Activated naive CD8-positive, alpha-beta T cell treated with anti-CD3 and anti-CD28 coated beads for 36 hours (primary cell): ENCODE data around the gene WDR31. TPM values are rescaled to one million over a fixed set of nuclear protein-coding genes. Genes with fewer than 3 reads are reported as not detected.
A peak's percentile ranks its signal among the peaks of the same experiment; 100 is the strongest.

Experiments
- DNase-seq: peaks from one replicate; pipeline ENCODE4 v3.0.0; 2021
- H3K27ac Mint-ChIP-seq: one replicate; pipeline ENCODE4 v1.8.0; 2022; ENCODE audit warnings: mild to moderate bottlenecking, moderate library complexity, mixed read lengths
- H3K27me3 Mint-ChIP-seq: one replicate; pipeline ENCODE4 v1.8.0; 2022; ENCODE audit warnings: mild to moderate bottlenecking, mixed read lengths
- H3K36me3 Mint-ChIP-seq: one replicate; pipeline ENCODE4 v1.8.0; 2021; ENCODE audit warnings: mild to moderate bottlenecking, mixed read lengths
- H3K4me1 Mint-ChIP-seq: one replicate; pipeline ENCODE4 v1.8.0; 2021; ENCODE audit warnings: mixed read lengths
- H3K4me3 Mint-ChIP-seq: one replicate; pipeline ENCODE4 v1.8.0; 2022; ENCODE audit warnings: mild to moderate bottlenecking, moderate library complexity, mixed read lengths
- H3K9me3 Mint-ChIP-seq: one replicate; pipeline ENCODE4 v1.8.0; 2022; ENCODE audit warnings: mixed read lengths
- total RNA-seq, 2 experiments: library from RNA; stranded (reverse); gene quantifications; one replicate each; pipeline ENCODE4 v1.2.3, GENCODE V29; 2021

The WDR31 gene
- total RNA-seq, 2 experiments from 2014 or later: 2.4 to 2.9 TPM

- DNase-seq: no peak
- Mint-ChIP-seq H3K27ac (no peak overlapping the region), H3K4me3 (no peak overlapping the region), H3K9me3 (no peaks in the 10 kb centered on the region), H3K4me1 (no peaks in the 10 kb centered on the region), H3K36me3 (no peaks in the 10 kb centered on the region), H3K27me3 (no peaks in the 10 kb centered on the region)
Observed at GRCh38 chr9:113328045-113328782, 11.9 kb downstream of the WDR31 start.

GRCh38 chr9:113326230-113326629 is 13.8 kb downstream of the WDR31 start:
- Mint-ChIP-seq H3K4me3 (no peak overlapping the region), H3K4me1 (no peaks in the 10 kb centered on the region), H3K27me3 (no peaks in the 10 kb centered on the region), H3K27ac (no peak overlapping the region), H3K9me3 (no peaks in the 10 kb centered on the region), H3K36me3 (no peaks in the 10 kb centered on the region)
- DNase-seq: no peak

GRCh38 chr9:113322671-113323070 is 17.4 kb downstream of the WDR31 start:
- Mint-ChIP-seq H3K27ac (no peak overlapping the region), H3K4me3 (no peak overlapping the region), H3K9me3 (no peaks in the 10 kb centered on the region), H3K36me3 (peaks cover 2% of the 10 kb centered on the region), H3K27me3 (no peaks in the 10 kb centered on the region), H3K4me1 (no peaks in the 10 kb centered on the region)
- DNase-seq: no peak

DNA sequence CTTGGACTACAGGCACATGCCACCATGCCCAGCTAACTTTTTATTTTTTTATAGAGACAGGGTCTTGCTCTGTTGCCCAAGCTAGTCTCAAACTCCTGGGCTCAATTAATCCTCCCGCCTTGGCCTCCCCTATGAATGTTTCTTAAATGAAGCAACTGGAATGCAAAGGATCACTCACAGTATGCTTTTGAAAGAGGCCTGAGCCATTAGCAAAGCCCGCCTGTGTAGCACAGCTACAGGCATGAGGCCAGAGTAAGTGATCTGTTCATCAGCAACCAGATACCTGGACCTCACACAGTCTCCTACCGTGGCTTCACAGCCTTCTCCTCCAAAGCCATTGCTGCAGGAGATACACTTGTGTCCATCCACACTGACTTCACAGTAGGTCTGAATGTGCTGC is 20.0 kb downstream of the WDR31 start:
- Mint-ChIP-seq H3K27me3 (no peaks in the 10 kb centered on the region), H3K36me3 (peaks cover 2% of the 10 kb centered on the region), H3K4me1 (no peaks in the 10 kb centered on the region), H3K9me3 (no peaks in the 10 kb centered on the region), H3K27ac (no peak overlapping the region), H3K4me3 (no peak overlapping the region)
- DNase-seq: no peak

- Mint-ChIP-seq H3K4me3 (no peak overlapping the region), H3K9me3 (no peaks in the 10 kb centered on the region), H3K27me3 (no peaks in the 10 kb centered on the region), H3K36me3 (peaks cover 2% of the 10 kb centered on the region), H3K27ac (no peak overlapping the region), H3K4me1 (no peaks in the 10 kb centered on the region)
- no peak for DNase-seq
Observed at GRCh38 chr9:113319054-113319453, 21.0 kb downstream of the WDR31 start.

DNA sequence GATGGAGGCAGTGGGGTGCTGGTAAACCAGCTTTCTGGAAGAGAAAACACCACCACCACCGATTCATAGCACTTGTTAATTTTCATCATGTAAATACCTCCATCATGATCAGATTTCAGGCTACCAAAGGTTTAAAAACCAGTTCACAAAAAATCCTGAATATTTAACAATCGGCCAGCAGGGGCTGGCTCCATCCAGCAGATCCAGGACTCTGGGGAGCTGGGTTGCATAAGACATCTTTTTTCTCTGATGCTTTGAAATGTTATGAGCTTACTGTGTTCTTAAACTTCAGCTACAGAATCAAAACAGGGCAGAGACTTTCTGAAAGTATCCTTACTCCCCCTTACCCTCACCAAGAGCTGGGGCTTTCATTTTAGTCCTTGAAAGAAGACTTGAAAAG is 22.3 kb downstream of the WDR31 start:
- DNase-seq: no peak
- peaks cover 2% of the 10 kb centered on the region for H3K36me3 Mint-ChIP-seq
- no peaks in the 10 kb centered on the region for H3K4me1 Mint-ChIP-seq
- H3K27ac Mint-ChIP-seq: no peak overlapping the region
- H3K9me3 Mint-ChIP-seq: no peaks in the 10 kb centered on the region
- H3K27me3 Mint-ChIP-seq: no peaks in the 10 kb centered on the region
- H3K4me3 Mint-ChIP-seq: no peak overlapping the region

- Mint-ChIP-seq H3K27me3 (no peaks in the 10 kb centered on the region), H3K27ac (no peak overlapping the region), H3K36me3 (peaks cover 2% of the 10 kb centered on the region), H3K4me3 (no peak overlapping the region), H3K4me1 (no peaks in the 10 kb centered on the region), H3K9me3 (no peaks in the 10 kb centered on the region)
- no peak for DNase-seq
Observed at GRCh38 chr9:113316030-113316429, 24.0 kb downstream of the WDR31 start.

DNA sequence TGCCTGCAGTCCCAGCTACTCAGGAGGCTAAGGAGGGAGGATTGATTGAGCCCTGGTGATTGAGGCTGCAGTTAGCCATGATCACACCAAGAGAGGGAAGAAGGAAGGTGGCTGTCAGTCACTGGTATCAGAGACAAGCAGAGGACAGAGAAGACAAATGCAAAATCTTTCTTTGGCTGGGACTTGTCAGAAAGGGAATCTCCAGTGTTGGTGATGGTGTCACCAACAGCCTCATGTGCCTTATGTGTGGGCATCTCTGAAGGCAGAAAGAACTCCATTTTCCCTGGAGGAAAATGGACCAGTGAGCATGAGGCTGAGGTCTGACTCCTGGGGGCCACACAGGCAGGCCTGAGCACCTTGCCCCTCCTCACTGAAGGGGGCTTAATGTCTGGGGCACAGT is 24.8 kb downstream of the WDR31 start:
- Mint-ChIP-seq H3K27me3 (no peaks in the 10 kb centered on the region), H3K27ac (no peak overlapping the region), H3K4me1 (no peaks in the 10 kb centered on the region), H3K36me3 (peaks cover 2% of the 10 kb centered on the region), H3K9me3 (no peaks in the 10 kb centered on the region), H3K4me3 (no peak overlapping the region)
- no peak for DNase-seq

GRCh38 chr9:113313261-113313660 is 26.8 kb downstream of the WDR31 start:
- no peaks in the 10 kb centered on the region for H3K4me1 Mint-ChIP-seq
- no peak for DNase-seq
- no peak overlapping the region for H3K27ac Mint-ChIP-seq
- no peaks in the 10 kb centered on the region for H3K9me3 Mint-ChIP-seq
- H3K36me3 Mint-ChIP-seq: no peaks in the 10 kb centered on the region
- no peaks in the 10 kb centered on the region for H3K27me3 Mint-ChIP-seq
- no peak overlapping the region for H3K4me3 Mint-ChIP-seq

- Mint-ChIP-seq H3K27ac (no peak overlapping the region), H3K4me1 (no peaks in the 10 kb centered on the region), H3K36me3 (no peaks in the 10 kb centered on the region), H3K4me3 (no peak overlapping the region), H3K27me3 (no peaks in the 10 kb centered on the region), H3K9me3 (no peaks in the 10 kb centered on the region)
- no peak for DNase-seq
Observed at GRCh38 chr9:113311961-113312360, 28.1 kb downstream of the WDR31 start.

- Mint-ChIP-seq H3K27ac (no peak overlapping the region), H3K4me1 (no peaks in the 10 kb centered on the region), H3K4me3 (no peak overlapping the region), H3K9me3 (no peaks in the 10 kb centered on the region), H3K27me3 (no peaks in the 10 kb centered on the region), H3K36me3 (no peaks in the 10 kb centered on the region)
- no peak for DNase-seq
Observed at GRCh38 chr9:113310538-113310937, 29.5 kb downstream of the WDR31 start.

DNA sequence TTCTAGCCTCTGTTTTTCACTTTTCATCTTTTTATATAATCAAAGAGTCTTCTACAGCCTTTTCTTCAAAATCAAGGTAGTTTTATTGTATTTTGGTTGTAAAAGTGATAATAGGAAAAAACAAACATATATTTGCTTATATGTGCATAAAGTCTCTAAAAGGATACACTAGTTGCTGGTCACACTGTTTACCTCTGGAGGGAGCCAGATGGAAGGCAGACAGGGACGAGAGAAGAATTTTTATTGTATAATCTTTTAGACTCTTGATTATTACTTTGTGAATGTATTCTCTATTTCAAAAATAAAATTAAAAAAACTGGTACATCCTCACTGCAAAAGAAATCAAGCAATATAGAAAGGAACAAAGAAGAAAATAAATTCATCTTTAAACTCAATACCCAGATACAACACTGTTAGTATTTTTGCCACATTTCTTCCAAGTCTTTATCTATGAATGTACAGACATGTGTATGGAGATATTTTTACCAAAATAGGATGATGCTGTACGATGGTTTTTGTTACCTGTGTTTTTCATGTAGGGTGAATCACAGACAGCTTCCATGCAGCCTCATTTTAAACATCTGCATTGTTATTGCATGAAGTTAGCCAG is 30.8 kb downstream of the WDR31 start:
- peak; percentile 11 for DNase-seq
- Mint-ChIP-seq H3K27me3 (no peaks in the 10 kb centered on the region), H3K36me3 (no peaks in the 10 kb centered on the region), H3K4me3 (no peak overlapping the region), H3K4me1 (no peaks in the 10 kb centered on the region), H3K27ac (no peak overlapping the region), H3K9me3 (no peaks in the 10 kb centered on the region)

GRCh38 chr9:113307396-113307975 is 32.6 kb downstream of the WDR31 start:
- Mint-ChIP-seq H3K27me3 (no peaks in the 10 kb centered on the region), H3K27ac (no peak overlapping the region), H3K36me3 (no peaks in the 10 kb centered on the region), H3K4me1 (no peaks in the 10 kb centered on the region), H3K9me3 (no peaks in the 10 kb centered on the region), H3K4me3 (no peak overlapping the region)
- no peak for DNase-seq

DNA sequence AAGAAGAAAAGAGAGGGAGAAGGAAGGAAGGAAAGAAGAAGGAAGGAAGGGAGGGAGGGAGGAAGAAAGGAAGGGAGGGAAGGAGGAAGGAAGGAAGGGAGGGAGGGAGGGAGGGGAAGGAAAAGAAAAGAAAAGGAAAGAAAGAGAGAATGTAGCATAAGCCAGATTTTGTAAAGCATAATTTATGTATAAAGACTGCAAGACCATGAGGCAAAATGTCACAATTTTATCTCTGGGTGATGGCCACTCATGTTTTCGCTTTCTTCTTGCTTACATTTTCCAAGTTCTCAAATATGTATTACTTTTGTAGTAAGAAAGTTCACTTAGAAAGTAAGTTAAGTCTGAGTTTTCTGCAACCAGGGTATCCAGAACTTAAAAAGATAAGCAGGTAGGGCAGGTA is 33.5 kb downstream of the WDR31 start:
- H3K36me3 Mint-ChIP-seq: no peaks in the 10 kb centered on the region
- H3K27ac Mint-ChIP-seq: no peak overlapping the region
- no peaks in the 10 kb centered on the region for H3K4me1 Mint-ChIP-seq
- H3K9me3 Mint-ChIP-seq: no peaks in the 10 kb centered on the region
- DNase-seq: no peak
- no peak overlapping the region for H3K4me3 Mint-ChIP-seq
- no peaks in the 10 kb centered on the region for H3K27me3 Mint-ChIP-seq

DNA sequence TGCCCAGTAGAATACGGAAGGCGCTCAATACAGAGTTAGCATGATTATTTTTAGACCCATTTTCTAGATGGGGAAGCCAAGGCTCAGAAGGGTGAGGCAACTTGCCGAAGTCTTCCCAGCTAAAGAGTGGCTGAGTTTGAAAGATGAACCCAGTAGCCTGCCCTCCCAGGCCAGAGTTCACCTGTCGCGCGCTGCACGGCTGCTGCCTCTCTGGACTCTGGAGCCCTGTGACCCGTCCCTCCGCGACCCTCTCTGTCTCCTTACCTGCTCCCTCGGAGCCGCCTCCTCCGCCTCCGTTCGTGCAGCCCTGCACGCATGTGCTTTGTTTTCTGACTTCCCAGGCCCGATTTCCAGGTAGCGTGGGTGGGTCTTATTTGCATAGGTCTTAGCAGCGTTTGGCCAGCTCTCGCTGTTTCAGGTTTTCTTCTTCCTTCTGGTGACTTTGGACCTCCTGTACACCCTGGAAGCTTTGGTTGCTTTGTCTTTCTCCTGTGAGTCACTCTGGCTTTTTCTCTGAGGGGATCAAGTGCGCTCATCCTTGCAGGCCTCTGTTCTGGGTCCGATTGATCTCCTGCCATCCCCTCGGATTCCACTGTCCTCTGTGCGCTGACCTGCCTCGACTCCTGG is 37.2 kb downstream of the WDR31 start, which contains the start of gene RNF183:
TSS of gene RNF183 (minus strand) at position 585 of the 627 bp plus-strand sequence. CDS start 5,192 bp downstream, outside the sequence.
- Mint-ChIP-seq H3K4me3 (no peak within 1 kb of the TSS), H3K36me3 (no peaks in the 10 kb centered on the region), H3K27me3 (no peaks in the 10 kb centered on the region), H3K4me1 (no peaks in the 10 kb centered on the region), H3K27ac (no peak within 1 kb of the TSS), H3K9me3 (no peaks in the 10 kb centered on the region)
- DNase-seq: no peak
